ENCODE data around the gene ZC3H15.

ZC3H15 gene

GRCh38 chr2:186542002-186542401 lies 55.9 kb downstream of the ZC3H15 start:
- DNase-seq (ENCODE audit: low read depth), result no peak

- DNase-seq (ENCODE audit: low read depth), result no peak
Observed at GRCh38 chr2:186543561-186544131, 57.6 kb downstream of the ZC3H15 start.

- peak; percentile 77 for DNase-seq (ENCODE audit: low read depth)
Observed at GRCh38 chr2:186544255-186544675, 58.2 kb downstream of the ZC3H15 start.

GRCh38 chr2:186546846-186547245 lies 60.8 kb downstream of the ZC3H15 start:
- peak; percentile 56 for DNase-seq (ENCODE audit: low read depth)

GRCh38 chr2:186551323-186552050 lies 65.4 kb downstream of the ZC3H15 start:
- DNase-seq (ENCODE audit: low read depth), result no peak

GRCh38 chr2:186554429-186554828 lies 68.4 kb downstream of the ZC3H15 start:
- DNase-seq (ENCODE audit: low read depth), result no peak

GRCh38 chr2:186554850-186555671 lies 69.0 kb downstream of the ZC3H15 start:
- DNase-seq (ENCODE audit: low read depth), result no peak

GRCh38 chr2:186558512-186559276 lies 72.6 kb downstream of the ZC3H15 start:
- no peak for DNase-seq (ENCODE audit: low read depth)
